Dermis lymphatic vessel endothelial cell (primary cell): ENCODE results near the gene SPEG. TPM values are rescaled to one million over a fixed set of nuclear protein-coding genes. Genes with fewer than 3 reads are reported as not detected.

ENCODE experiments used
- total RNA-seq: library from RNA; depleted of rRNA; stranded (reverse); fragments of >200 nt; gene quantifications from 2 replicates; pipeline ENCODE4 v1.2.1, GENCODE V29; 2014

Gene SPEG
- total RNA-seq: 0.54 TPM in 1 of 2 replicates, not detected in the other

DNA sequence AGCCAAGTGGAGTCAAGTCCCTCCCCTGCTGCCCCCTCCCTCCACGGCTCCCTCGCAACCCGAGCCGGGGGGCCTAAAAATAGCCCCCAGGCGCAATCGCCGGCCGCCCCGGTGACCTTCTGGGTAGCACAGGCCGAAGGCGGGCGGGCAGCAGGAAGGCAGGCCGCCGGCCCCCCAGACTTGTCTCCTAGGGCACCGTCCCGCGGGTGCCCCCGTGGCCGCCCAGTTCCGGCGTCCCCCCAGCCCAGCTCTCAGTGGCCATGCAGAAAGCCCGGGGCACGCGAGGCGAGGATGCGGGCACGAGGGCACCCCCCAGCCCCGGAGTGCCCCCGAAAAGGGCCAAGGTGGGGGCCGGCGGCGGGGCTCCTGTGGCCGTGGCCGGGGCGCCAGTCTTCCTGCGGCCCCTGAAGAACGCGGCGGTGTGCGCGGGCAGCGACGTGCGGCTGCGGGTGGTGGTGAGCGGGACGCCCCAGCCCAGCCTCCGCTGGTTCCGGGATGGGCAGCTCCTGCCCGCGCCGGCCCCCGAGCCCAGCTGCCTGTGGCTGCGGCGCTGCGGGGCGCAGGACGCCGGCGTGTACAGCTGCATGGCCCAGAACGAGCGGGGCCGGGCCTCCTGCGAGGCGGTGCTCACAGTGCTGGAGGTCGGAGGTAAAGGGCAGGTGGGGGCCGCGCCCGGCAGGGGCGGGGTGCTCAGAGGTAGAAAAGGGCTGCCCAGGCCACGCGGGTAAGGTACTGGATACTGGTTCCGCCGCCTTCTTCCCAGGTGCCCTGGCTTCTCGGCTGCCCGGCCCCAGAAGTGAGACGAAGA, at the start of gene SPEG:
Gene SPEG, plus strand, starts transcription at position 126 of the 808 bp plus-strand sequence. Its CDS starts 135 bp downstream, at position 261.

DNA sequence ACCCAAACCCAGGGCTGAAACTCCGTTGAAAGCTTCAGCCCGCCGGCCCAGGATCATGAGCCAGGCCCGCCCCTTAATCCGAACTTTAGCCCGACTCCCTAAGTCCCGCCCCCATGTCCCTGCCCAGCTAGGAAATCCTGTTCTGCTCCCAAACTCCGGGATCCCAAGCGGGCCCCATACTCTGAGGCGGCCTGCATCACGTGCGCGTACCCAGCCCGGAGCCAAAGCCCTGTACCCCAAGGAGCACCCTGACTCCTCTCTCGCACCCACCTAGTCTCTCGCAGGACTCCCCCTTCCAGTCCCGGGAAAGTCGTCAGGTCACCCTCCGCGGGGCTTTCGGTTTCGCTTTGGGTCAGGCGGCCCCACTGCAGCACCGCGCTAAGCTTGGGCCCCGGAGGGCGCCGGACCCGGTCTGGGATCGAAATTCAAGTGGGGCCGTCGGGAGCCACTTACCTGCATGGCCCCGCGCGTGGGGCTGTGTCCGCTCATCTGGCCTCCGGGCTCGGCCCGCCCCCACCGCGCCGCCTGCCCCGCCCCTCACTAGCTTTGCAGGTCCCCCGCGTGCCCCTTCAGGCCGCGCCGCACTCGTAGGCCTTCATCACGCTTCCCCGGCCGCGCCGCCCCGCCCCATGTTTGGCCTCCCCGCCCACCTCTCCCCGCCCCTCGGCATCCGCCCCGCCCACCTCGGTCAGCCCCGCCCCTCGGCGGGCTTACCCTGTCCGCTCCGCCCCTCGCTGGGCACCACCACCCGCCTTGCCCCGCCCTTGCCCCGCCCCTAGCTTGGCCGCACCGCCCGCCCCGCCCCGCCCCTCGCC, 47.1 kb upstream of the SPEG start, which contains the start of gene DNPEP:
Gene DNPEP, minus strand, starts transcription at position 607 of the 815 bp plus-strand sequence. Its CDS starts 118 bp downstream, at position 489.

DNA sequence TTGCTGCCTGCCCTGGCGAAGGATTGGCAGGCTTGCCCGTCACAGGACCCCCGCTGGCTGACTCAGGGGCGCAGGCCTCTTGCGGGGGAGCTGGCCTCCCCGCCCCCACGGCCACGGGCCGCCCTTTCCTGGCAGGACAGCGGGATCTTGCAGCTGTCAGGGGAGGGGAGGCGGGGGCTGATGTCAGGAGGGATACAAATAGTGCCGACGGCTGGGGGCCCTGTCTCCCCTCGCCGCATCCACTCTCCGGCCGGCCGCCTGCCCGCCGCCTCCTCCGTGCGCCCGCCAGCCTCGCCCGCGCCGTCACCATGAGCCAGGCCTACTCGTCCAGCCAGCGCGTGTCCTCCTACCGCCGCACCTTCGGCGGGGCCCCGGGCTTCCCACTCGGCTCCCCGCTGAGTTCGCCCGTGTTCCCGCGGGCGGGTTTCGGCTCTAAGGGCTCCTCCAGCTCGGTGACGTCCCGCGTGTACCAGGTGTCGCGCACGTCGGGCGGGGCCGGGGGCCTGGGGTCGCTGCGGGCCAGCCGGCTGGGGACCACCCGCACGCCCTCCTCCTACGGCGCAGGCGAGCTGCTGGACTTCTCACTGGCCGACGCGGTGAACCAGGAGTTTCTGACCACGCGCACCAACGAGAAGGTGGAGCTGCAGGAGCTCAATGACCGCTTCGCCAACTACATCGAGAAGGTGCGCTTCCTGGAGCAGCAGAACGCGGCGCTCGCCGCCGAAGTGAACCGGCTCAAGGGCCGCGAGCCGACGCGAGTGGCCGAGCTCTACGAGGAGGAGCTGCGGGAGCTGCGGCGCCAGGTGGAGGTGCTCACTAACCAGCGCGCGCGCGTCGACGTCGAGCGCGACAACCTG, 16.3 kb upstream of the SPEG start, which contains the start of gene DES:
Gene DES, plus strand, starts transcription at position 223 of the 857 bp plus-strand sequence. Its CDS starts 86 bp downstream, at position 309.

DNA sequence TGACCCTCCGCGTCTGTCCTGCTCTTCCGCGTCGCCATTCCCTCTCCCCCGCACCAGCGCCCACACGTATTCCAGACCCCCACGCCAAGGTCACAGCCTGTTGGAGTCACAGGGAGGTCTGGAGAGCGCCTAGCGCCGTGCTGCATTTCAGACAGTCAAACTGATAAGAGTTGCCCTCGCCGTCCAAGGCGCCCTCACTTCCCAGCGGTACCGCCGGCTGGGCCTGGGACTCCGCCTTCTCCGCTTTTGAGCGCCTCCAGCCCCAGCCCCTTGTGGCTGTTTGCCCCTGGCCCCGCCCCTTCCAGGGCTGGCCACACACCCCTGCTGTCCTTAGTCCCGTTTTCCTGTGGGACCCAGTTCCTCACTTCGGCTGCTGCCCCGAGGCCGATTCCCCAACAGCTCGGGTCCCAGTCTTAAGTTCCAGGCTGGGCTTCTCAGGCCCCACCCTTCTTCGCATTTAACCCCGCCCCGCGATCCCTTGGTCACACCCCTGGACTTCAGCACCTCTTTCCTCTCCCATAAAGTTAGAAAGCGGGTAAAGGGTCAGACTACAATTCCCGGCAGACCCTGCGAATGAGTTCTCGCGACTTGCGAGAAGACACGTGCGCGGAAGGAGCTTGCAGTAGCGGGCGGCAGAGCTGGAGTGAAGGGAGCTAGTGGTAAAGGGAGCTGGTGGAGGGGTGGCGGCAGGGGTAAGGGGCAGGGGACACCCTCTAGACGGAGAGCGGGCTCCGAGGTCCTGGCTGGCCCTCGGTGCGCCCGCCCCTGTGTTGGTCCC, 63.8 kb downstream of the SPEG start, which contains the start of gene GMPPA:
Gene GMPPA, plus strand, starts transcription at position 612 of the 778 bp plus-strand sequence. CDS start 1,085 bp downstream, outside the sequence.

DNA sequence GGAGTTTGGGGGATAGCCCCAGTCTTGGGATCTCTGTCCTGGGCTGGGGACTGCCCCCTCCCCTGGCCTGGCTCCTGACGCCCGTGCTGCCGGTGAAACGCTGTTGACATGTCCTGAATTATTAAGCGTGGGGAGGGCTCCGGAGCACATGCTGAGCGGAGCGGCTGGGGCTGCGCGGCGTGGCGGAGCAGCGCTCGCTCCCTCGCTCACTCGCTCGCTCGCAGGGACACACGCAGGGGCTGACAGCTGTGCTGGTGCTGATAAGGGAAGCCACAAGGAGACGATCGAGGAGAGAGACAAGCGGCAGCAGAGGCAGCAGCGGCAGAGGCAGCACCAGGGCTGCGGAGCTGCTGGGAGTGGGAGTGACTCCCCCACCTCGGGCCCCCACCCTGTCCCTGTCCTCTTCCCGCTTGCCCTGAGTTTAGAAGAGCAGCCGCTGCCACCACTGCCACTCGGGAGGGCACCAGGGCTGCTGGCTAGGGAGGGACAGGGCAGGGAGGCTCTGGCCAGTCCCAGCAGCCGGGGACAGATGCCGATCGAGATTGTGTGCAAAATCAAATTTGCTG, 79.6 kb downstream of the SPEG start, which contains the start of gene ASIC4:
Gene ASIC4, plus strand, starts transcription at position 287 of the 566 bp plus-strand sequence. Its CDS starts 243 bp downstream, at position 530.

DNA sequence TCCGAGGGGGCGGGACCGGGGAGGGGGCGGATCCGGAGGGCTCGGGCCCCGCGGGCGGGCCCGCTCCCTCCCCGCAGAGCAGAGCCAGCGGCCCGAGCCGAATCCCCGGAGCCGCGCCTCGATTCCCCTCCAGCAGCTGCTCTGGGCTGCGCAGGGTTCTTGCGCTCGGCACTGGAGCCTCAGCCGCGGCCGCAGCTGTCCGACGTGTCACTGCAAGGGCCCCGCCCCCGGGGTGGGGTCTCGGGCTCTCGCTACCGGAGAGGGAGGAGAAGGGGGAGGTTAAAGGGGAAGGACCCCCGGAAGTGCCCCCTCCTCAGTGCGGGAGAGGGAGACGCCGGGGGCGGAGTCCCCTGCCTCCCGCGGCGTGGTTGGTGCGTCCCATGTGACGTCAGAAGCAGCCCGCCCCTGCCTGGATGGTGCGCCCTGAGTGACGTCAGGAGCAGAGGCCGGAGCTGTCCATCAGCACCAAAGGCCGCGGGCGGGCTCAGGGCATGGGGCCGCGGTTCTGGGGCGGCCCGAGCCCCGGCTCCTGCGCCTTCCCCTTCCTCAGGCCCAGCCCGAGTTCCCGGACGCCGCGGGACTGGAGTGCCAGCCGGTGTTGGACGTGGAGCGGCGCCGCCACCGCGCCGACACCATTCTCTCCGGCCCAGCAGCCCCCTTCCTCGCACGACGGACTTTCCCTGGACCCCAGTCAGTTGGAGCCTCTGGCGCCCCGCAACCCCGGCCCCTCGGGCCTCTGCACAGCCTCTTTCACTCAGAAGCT, 109.1 kb downstream of the SPEG start, which contains the start of the genes CHPF and TMEM198:
Gene CHPF, minus strand, starts transcription at position 214 of the 763 bp plus-strand sequence. CDS start 271 bp downstream, outside the sequence.
Gene TMEM198, plus strand, starts transcription at position 433 of the 763 bp plus-strand sequence. CDS start 700 bp downstream, outside the sequence.

Other genes starting within 250 kb of the SPEG start
- 19.2 and 30.6 TPM in 2 replicates for gene ZFAND2B, start 228.1 kb upstream of the SPEG start, total RNA-seq
- 18.7 and 25.5 TPM in 2 replicates for gene ABCB6, start 215.9 kb upstream of the SPEG start, total RNA-seq
- 41.2 and 43.8 TPM in 2 replicates for gene ATG9A, start 205.2 kb upstream of the SPEG start, total RNA-seq
- gene ANKZF1, start 205.0 kb upstream of the SPEG start, total RNA-seq: 20.5 and 22.2 TPM in 2 replicates
- 3.0 and 4.1 TPM in 2 replicates for gene GLB1L, start 189.4 kb upstream of the SPEG start, total RNA-seq
- gene STK16, start 189.4 kb upstream of the SPEG start, total RNA-seq: 17.7 and 20.8 TPM in 2 replicates
- not detected in 2 replicates for gene TUBA4B, start 181.6 kb upstream of the SPEG start, total RNA-seq
- gene TUBA4A, start 180.9 kb upstream of the SPEG start, total RNA-seq: 10.2 and 11.3 TPM in 2 replicates
- 20.8 and 21.1 TPM in 2 replicates for gene DNAJB2, start 155.5 kb upstream of the SPEG start, total RNA-seq
- not detected in 2 replicates for gene PTPRN, start 125.4 kb upstream of the SPEG start, total RNA-seq
- not detected in 2 replicates for gene RESP18, start 102.1 kb upstream of the SPEG start, total RNA-seq
- 58.8 and 67.3 TPM in 2 replicates for gene DNPEP, start 46.9 kb upstream of the SPEG start, total RNA-seq
- gene DES, start 16.5 kb upstream of the SPEG start, total RNA-seq: not detected in 2 replicates
- 19.5 and 25.0 TPM in 2 replicates for gene GMPPA, start 64.0 kb downstream of the SPEG start, total RNA-seq
- gene ASIC4, start 79.6 kb downstream of the SPEG start, total RNA-seq: not detected in 2 replicates
- gene CHPF, start 109.0 kb downstream of the SPEG start, total RNA-seq: 0.17 and 1.2 TPM in 2 replicates
- under 0.01 TPM in 1 of 2 replicates, not detected in the other for gene TMEM198, start 109.2 kb downstream of the SPEG start, total RNA-seq
- gene OBSL1, start 136.7 kb downstream of the SPEG start, total RNA-seq: 25.6 and 32.1 TPM in 2 replicates
- not detected in 2 replicates for gene INHA, start 137.5 kb downstream of the SPEG start, total RNA-seq
- gene STK11IP, start 163.0 kb downstream of the SPEG start, total RNA-seq: 6.3 and 11.0 TPM in 2 replicates
- gene SLC4A3, start 192.8 kb downstream of the SPEG start, total RNA-seq: under 0.01 and 0.26 TPM in 2 replicates